Neural crest cell (in vitro differentiated cells): ENCODE measurements around the gene FAM222B. TPM values are rescaled to one million over a fixed set of nuclear protein-coding genes. Genes with fewer than 3 reads are reported as not detected.
A peak's percentile ranks its signal among the peaks of the same experiment; 100 is the strongest.
"Not testable (repeated sequence)": the region's sequence is repeated elsewhere in the genome, so short reads cannot be mapped to it uniquely, and the experiment has no call there.

Source experiments
- DNase-seq: peaks from one replicate; pipeline ENCODE4 v3.0.0; 2021; ENCODE audit warnings: low read depth, mixed read lengths, low spot score
- H3K27ac Mint-ChIP-seq: one replicate; pipeline ENCODE4 v1.8.0; 2021; ENCODE audit warnings: mild to moderate bottlenecking, mixed read lengths; ENCODE audit not compliant: unreplicated experiment
- H3K27me3 Mint-ChIP-seq: 2 replicates; pipeline ENCODE4 v1.8.0; 2021; ENCODE audit warnings: low read depth, mild to moderate bottlenecking, mixed read lengths
- H3K36me3 Mint-ChIP-seq: 2 replicates; pipeline ENCODE4 v1.8.0; 2021; ENCODE audit warnings: low read depth, mild to moderate bottlenecking, mixed read lengths
- H3K4me1 Mint-ChIP-seq: 2 replicates; pipeline ENCODE4 v1.8.0; 2021; ENCODE audit warnings: mixed read lengths
- H3K4me3 Mint-ChIP-seq: one replicate; pipeline ENCODE4 v1.8.0; 2021; ENCODE audit warnings: mild to moderate bottlenecking, mixed read lengths
- H3K9me3 Mint-ChIP-seq: 2 replicates; pipeline ENCODE4 v1.8.0; 2021; ENCODE audit warnings: mixed read lengths
- total RNA-seq: library from RNA; stranded (reverse); gene quantifications from 2 replicates; pipeline ENCODE4 v1.2.1, GENCODE V29; 2021
- TF ChIP-seq, protein P1 (sequence below): fragments of 200-600 bp; sonication (generic); conservative IDR thresholded peaks from 2 replicates; pipeline ENCODE4 v1.5.0; 2021; ENCODE audit warnings: antibody characterized with exemption, mild to moderate bottlenecking

The FAM222B gene
- total RNA-seq, 1 donor from 2014 or later: 29.6 TPM

DNA sequence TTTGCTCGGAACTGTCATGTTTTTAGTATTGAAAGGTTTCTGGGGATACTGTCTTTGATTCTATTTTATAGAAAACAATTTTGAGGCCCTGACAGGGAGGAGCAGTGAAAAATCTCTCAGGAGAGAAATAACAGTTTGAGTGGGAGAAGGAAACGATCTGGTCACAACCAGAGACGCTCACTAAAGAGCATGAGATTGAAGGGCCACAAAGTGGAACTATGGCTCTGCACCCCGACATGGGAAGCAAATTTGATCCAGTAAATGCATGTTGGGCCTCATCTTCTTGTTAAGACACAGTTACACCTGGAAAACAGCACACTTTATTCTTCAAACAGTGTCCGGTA is 12.7 kb upstream of the FAM222B start:
- Mint-ChIP-seq H3K9me3 (no peaks in the 10 kb centered on the region), H3K4me3 (peak overlapping the region; percentile 94), H3K36me3 (peaks cover 3% of the 10 kb centered on the region), H3K27ac (peak overlapping the region; percentile 96), H3K4me1 (peaks cover 18% of the 10 kb centered on the region), H3K27me3 (no peaks in the 10 kb centered on the region)
- DNase-seq: no peak
- TF ChIP-seq, protein P1, sequence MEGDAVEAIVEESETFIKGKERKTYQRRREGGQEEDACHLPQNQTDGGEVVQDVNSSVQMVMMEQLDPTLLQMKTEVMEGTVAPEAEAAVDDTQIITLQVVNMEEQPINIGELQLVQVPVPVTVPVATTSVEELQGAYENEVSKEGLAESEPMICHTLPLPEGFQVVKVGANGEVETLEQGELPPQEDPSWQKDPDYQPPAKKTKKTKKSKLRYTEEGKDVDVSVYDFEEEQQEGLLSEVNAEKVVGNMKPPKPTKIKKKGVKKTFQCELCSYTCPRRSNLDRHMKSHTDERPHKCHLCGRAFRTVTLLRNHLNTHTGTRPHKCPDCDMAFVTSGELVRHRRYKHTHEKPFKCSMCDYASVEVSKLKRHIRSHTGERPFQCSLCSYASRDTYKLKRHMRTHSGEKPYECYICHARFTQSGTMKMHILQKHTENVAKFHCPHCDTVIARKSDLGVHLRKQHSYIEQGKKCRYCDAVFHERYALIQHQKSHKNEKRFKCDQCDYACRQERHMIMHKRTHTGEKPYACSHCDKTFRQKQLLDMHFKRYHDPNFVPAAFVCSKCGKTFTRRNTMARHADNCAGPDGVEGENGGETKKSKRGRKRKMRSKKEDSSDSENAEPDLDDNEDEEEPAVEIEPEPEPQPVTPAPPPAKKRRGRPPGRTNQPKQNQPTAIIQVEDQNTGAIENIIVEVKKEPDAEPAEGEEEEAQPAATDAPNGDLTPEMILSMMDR: no peak

DNA sequence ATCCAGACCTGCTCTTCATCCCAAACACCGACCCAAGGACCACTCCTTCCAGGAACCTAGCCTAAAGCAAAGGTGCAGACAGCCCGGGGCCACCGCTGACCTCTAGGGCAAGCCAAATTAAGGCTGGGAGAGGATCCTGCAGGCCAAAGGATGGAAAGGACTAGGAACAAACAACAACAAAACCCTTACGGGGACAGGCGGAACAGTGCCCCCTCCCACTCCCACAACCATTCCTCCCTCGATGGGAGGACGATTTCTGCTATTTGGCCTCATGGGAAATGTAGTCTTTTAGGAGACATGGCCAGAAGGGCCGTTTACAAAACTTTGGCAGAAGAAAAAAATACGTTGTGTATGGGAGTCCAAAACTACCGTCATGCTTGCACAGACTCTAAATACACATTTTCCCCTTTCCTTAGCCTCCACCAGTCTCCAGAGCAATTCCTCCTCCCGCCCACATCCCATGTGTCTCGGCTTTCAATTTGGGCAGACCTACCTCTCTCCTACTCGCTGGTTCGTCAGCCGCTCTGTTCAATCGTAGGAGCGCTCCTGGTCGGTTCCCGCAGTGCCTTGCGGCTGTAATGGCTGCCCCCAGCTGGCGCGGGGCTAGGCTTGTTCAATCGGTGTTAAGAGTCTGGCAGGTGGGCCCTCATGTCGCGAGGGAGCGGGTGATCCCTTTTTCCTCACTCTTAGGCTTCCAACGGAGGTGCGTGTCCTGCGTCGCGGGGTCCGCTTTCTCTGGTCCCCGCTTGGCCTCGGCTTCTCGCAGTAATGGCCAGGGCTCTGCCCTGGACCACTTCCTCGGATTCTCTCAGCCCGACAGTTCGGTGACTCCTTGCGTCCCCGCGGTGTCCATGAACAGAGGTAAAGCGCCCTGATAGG is 12.1 kb upstream of the FAM222B start, which contains the start of gene ERAL1:
Gene ERAL1, plus strand, starts transcription at position 560 of the 879 bp plus-strand sequence. Its CDS starts 19 bp downstream, at position 579.
- Mint-ChIP-seq H3K36me3 (peaks cover 3% of the 10 kb centered on the region), H3K4me1 (peaks cover 18% of the 10 kb centered on the region), H3K27ac (peak within 1 kb of the TSS; percentile 96), H3K4me3 (peak within 1 kb of the TSS; percentile 94), H3K27me3 (no peaks in the 10 kb centered on the region), H3K9me3 (no peaks in the 10 kb centered on the region)
- TF ChIP-seq, protein P1: no peak
- peak; percentile 72 for DNase-seq

DNA sequence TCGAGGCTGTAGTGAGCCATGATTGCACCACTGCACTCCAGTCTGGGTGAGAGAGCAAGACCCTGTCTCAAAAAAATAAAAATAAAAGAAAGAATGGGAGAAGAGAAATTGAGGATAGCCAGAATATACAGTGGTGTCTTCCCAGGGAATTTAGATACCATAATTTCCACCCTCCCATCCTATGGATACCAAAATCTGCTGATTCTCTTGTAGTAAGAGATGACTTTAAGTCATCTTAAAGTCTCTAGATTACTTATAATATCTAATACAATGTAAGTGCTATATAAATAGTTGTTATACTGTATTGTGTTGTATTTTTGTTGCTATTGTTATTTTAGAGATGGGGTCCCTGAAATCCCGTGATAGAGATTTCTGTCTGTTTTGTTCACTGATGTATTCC is 10.7 kb upstream of the FAM222B start:
- no peaks in the 10 kb centered on the region for H3K36me3 Mint-ChIP-seq
- peak overlapping the region; percentile 67 for H3K4me3 Mint-ChIP-seq
- DNase-seq: no peak
- H3K9me3 Mint-ChIP-seq: no peaks in the 10 kb centered on the region
- no peak overlapping the region for H3K27ac Mint-ChIP-seq
- TF ChIP-seq, protein P1: no peak
- peaks cover 18% of the 10 kb centered on the region for H3K4me1 Mint-ChIP-seq
- no peaks in the 10 kb centered on the region for H3K27me3 Mint-ChIP-seq

DNA sequence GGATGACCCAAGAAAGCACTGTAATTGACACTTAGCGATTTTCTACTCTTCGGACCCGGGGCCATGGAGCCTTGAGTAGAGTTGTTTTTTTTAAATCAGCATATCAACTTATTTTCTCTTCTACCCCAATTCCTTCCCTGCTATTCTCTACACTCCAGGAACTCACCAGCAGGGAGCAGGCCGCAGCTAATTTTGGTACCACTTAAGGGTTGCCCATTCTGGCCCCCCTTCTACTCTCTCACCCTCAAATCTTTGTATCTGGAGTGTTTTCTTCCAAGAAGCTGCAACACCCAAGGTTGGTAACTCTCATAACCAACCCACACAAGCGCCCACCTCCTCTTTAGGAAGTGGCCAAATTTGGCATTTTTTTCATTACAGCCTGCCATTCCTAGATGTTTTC is 6.7 kb upstream of the FAM222B start:
- H3K4me3 Mint-ChIP-seq: peak overlapping the region; percentile 52
- TF ChIP-seq, protein P1: no peak
- no peaks in the 10 kb centered on the region for H3K9me3 Mint-ChIP-seq
- H3K36me3 Mint-ChIP-seq: no peaks in the 10 kb centered on the region
- H3K4me1 Mint-ChIP-seq: peaks cover 2% of the 10 kb centered on the region
- H3K27me3 Mint-ChIP-seq: no peaks in the 10 kb centered on the region
- DNase-seq: no peak
- H3K27ac Mint-ChIP-seq: no peak overlapping the region

DNA sequence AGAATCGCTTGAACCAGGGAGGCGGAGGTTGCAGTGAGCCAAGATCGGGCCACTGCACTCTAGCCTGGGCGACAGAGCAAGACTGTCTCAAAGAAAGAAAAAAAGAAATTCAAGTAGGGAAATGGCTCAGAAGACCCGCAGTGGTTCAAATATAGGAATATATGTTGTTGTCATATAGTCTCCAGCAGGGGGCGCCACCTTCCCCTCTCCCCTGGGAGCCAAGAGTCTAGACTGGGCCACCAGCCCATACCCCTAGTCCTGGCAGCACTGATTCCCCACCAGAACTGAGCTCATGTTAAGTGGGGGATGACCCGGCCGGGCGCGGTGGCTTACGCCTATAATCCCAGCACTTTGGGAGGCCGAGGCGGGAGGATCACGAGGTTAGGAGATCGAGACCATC is 6.1 kb upstream of the FAM222B start:
- not testable (repeated sequence) for H3K4me1 Mint-ChIP-seq, H3K27me3 Mint-ChIP-seq, H3K9me3 Mint-ChIP-seq, H3K27ac Mint-ChIP-seq, H3K36me3 Mint-ChIP-seq
- DNase-seq: peak; percentile 14
- peak overlapping the region; percentile 12 for H3K4me3 Mint-ChIP-seq
- TF ChIP-seq, protein P1: peak; percentile 57

DNA sequence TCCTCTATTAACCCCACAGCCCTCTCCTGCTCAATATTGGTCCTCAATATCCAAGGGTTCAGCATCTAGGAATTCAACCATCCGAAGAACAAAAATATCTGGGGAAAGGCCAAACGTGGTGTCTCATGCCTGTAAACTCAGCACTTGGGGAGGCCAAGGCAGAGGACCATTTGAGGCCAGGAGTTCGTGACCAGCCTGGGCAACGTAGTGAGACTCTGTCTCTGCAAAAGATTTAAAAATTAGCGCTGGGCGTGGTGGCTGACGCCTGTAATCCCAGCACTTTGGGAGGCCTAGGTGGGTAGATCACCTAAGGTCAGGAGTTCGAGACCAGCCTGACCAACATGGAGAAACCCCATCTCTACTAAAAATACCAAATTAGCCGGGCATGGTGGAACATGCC is 4.1 kb upstream of the FAM222B start:
- not testable (repeated sequence) for H3K4me1 Mint-ChIP-seq, H3K4me3 Mint-ChIP-seq, H3K9me3 Mint-ChIP-seq, H3K27ac Mint-ChIP-seq, H3K36me3 Mint-ChIP-seq, H3K27me3 Mint-ChIP-seq, DNase-seq
